SU-DHL-6 (cell line): Measurements from ENCODE around the gene GJA4.

ENCODE experiments used
- H2AFZ ChIP-seq: fragments of 200-600 bp; sonication (generic); 2 replicates; pipeline ENCODE4 v1.6.1; 2014; ENCODE audit warnings: low read depth, mild to moderate bottlenecking, moderate library complexity, mixed read lengths, antibody characterized with exemption, low read length; ENCODE audit not compliant: severe bottlenecking
- H3F3A ChIP-seq: fragments of 200-600 bp; shearing (Covaris generic); 2 replicates; pipeline ENCODE4 v1.6.0; 2016; ENCODE audit warnings: antibody characterized with exemption, mild to moderate bottlenecking; ENCODE audit not compliant: insufficient read depth
- H3K27ac ChIP-seq: fragments of 200-600 bp; sonication (generic); 2 replicates; pipeline ENCODE4 v1.5.1; 2016; ENCODE audit warnings: low read depth, mild to moderate bottlenecking, low read length, moderate library complexity, mixed read lengths
- H3K27me3 ChIP-seq: fragments of 200-600 bp; sonication (generic), shearing (Covaris generic); 2 replicates; pipeline ENCODE4 v1.6.0; 2014; ENCODE audit warnings: mild to moderate bottlenecking, low read length
- H3K36me3 ChIP-seq: fragments of 200-600 bp; sonication (generic); 2 replicates; pipeline ENCODE4 v1.6.1; 2014; ENCODE audit warnings: mild to moderate bottlenecking, low read length, mixed read lengths
- H3K4me2 ChIP-seq: fragments of 300-600, 200-600 bp; shearing (Covaris generic), sonication (generic); 2 replicates; pipeline ENCODE4 v1.6.0; 2014; ENCODE audit warnings: low read length, low read depth, mild to moderate bottlenecking; ENCODE audit not compliant: poor library complexity, severe bottlenecking
- H3K4me3 ChIP-seq: fragments of 200-600 bp; sonication (generic); 2 replicates; pipeline ENCODE4 v1.5.1; 2014; ENCODE audit warnings: antibody characterized with exemption, low read length, mild to moderate bottlenecking, mixed read lengths; ENCODE audit not compliant: insufficient read depth, poor library complexity, severe bottlenecking
- H3K79me2 ChIP-seq: fragments of 200-600 bp; sonication (generic); 2 replicates; pipeline ENCODE4 v1.6.1; 2014; ENCODE audit warnings: mild to moderate bottlenecking, low read length, moderate library complexity; ENCODE audit not compliant: insufficient read depth
- H3K9ac ChIP-seq: fragments of 200-600 bp; sonication (generic); 2 replicates; pipeline ENCODE4 v1.7.0; 2014; ENCODE audit warnings: mild to moderate bottlenecking, low read length
- H3K9me2 ChIP-seq: fragments of 200-600 bp; sonication (generic); replicated peaks from 2 replicates; pipeline ENCODE4 v1.6.1; 2014; ENCODE audit warnings: low read length; ENCODE audit not compliant: insufficient read depth
- H3K9me3 ChIP-seq: fragments of 200-600 bp; sonication (generic); 2 replicates; pipeline ENCODE4 v1.6.1; 2014; ENCODE audit warnings: low read length, mixed read lengths; ENCODE audit not compliant: insufficient read depth
- H4K20me1 ChIP-seq: fragments of 200-600 bp; sonication (generic); 2 replicates; pipeline ENCODE4 v1.6.1; 2014; ENCODE audit warnings: low read depth, mild to moderate bottlenecking, antibody characterized with exemption, low read length, moderate library complexity, mixed read lengths
- CTCF ChIP-seq: fragments of 200-600 bp; sonication (generic); IDR thresholded peaks from one replicate; pipeline ENCODE4 v1.5.1; 2017; ENCODE audit warnings: antibody characterized with exemption, mild to moderate bottlenecking, low read length, moderate library complexity; ENCODE audit not compliant: insufficient read depth, poor library complexity, severe bottlenecking
- EZH2phosphoT487 ChIP-seq: fragments of 200-600 bp; sonication (generic), shearing (Covaris generic); conservative IDR thresholded peaks from 2 replicates; pipeline ENCODE4 v1.6.1; 2018; ENCODE audit warnings: mild to moderate bottlenecking, antibody characterized with exemption, low read length, moderate library complexity, mixed read lengths

Gene GJA4

GRCh38 chr1:34780528-34780927, 12.3 kb upstream of the GJA4 start:
- H3K36me3 ChIP-seq, result no peaks in the 10 kb centered on the region
- no peaks in the 10 kb centered on the region for H3F3A ChIP-seq
- H3K79me2 ChIP-seq, result no peaks in the 10 kb centered on the region
- H3K9me2 ChIP-seq, result no peaks in the 10 kb centered on the region
- TF ChIP-seq EZH2phosphoT487 (no peak), CTCF (no peak)
- no peak overlapping the region for H2AFZ ChIP-seq
- no peaks in the 10 kb centered on the region; the same call in 1 of the 2 replicates for H4K20me1 ChIP-seq
- no peak overlapping the region for H3K4me3 ChIP-seq
- no peaks in the 10 kb centered on the region for H3K27me3 ChIP-seq
- H3K4me2 ChIP-seq, result no peak overlapping the region
- H3K9ac ChIP-seq, result no peak overlapping the region
- no peak overlapping the region for H3K27ac ChIP-seq
- no peaks in the 10 kb centered on the region for H3K9me3 ChIP-seq

- no peak within 1 kb of the TSS for H3K27ac ChIP-seq
- no peaks in the 10 kb centered on the region for H3F3A ChIP-seq
- TF ChIP-seq EZH2phosphoT487 (no peak), CTCF (no peak)
- H3K9ac ChIP-seq, result no peak within 1 kb of the TSS
- no peaks in the 10 kb centered on the region for H3K9me3 ChIP-seq
- H2AFZ ChIP-seq, result no peak within 1 kb of the TSS
- H3K27me3 ChIP-seq, result no peaks in the 10 kb centered on the region
- no peaks in the 10 kb centered on the region for H3K9me2 ChIP-seq
- no peak within 1 kb of the TSS for H3K4me3 ChIP-seq
- H3K36me3 ChIP-seq, result no peaks in the 10 kb centered on the region
- H3K79me2 ChIP-seq, result no peaks in the 10 kb centered on the region
- no peak within 1 kb of the TSS for H3K4me2 ChIP-seq
- H4K20me1 ChIP-seq, result no peaks in the 10 kb centered on the region; the same call in 1 of the 2 replicates
Observed at GRCh38 chr1:34781071-34781843, 11.5 kb upstream of the GJA4 start, which contains the start of gene GJB3. GJB3 (plus strand) TSS chr1:34781214; CDS start chr1:34784763, 3,549 bp downstream.

- no peak overlapping the region for H3K27ac ChIP-seq
- no peaks in the 10 kb centered on the region for H3K9me3 ChIP-seq
- H3K9me2 ChIP-seq, result no peaks in the 10 kb centered on the region
- H3K79me2 ChIP-seq, result no peaks in the 10 kb centered on the region
- H2AFZ ChIP-seq, result no peak overlapping the region
- H3K4me3 ChIP-seq, result no peak overlapping the region
- H3K4me2 ChIP-seq, result no peak overlapping the region
- no peaks in the 10 kb centered on the region; the same call in 1 of the 2 replicates for H4K20me1 ChIP-seq
- TF ChIP-seq CTCF (no peak), EZH2phosphoT487 (no peak)
- H3K9ac ChIP-seq, result no peak overlapping the region
- H3K36me3 ChIP-seq, result no peaks in the 10 kb centered on the region
- no peaks in the 10 kb centered on the region for H3K27me3 ChIP-seq
- H3F3A ChIP-seq, result no peaks in the 10 kb centered on the region
Observed at GRCh38 chr1:34781844-34782391, 10.9 kb upstream of the GJA4 start.
